NCI-H82 (cell line): ENCODE measurements around the gene LDB1.

Source experiments
- DNase-seq: peaks from one replicate; lab custom pipeline; 2025; lab: John Stamatoyannopoulos, UW

LDB1 gene, protein sequence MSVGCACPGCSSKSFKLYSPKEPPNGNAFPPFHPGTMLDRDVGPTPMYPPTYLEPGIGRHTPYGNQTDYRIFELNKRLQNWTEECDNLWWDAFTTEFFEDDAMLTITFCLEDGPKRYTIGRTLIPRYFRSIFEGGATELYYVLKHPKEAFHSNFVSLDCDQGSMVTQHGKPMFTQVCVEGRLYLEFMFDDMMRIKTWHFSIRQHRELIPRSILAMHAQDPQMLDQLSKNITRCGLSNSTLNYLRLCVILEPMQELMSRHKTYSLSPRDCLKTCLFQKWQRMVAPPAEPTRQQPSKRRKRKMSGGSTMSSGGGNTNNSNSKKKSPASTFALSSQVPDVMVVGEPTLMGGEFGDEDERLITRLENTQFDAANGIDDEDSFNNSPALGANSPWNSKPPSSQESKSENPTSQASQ

DNA sequence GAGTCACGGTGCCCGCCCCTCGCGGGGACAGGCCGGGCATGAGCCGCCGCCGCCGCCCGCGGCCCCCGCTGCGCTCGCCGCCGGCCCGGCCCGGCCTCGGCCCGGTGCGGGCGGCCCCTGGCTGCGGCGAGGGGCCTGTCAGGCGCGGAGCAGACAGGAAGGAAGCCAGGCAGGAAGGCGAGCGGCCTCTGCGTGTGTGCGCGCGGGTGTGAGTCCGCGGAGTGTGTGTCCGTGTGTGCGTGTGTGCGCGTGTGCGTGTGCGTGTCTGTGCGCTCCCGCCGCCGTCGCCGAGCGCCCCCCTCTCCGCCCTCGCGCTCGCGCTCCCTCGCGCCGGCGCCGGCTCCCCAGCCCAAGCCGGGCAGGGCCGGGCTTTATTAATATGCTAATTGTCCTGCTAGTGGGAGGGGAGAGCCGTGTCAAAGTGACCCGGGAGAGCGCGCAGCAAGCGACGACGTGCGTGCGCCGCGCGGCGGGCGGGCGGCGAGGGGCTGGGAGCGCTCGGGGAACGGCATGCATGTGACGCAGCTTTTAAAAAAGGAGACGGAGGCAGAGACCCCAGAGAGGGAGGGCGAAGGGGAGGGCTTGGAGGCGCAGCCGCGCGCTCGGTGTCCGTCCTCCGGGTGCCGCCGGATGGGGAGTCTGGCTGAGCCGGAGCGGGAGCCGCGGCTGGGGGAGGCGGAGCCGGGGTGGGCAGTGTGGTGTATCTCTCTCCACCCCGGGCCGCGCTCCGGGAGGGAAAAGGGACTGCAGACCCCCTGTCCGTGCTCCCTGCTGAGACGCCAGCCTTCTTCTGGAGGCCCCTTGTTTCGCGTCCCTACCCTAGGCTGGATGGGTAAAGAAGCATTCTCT lies at the start of gene LDB1:
LDB1 (minus strand) TSS at position 227 of the 849 bp plus-strand sequence. CDS start 258 bp downstream, outside the sequence.
- DNase-seq: peak; percentile 90

- no peak for DNase-seq
Observed at GRCh38 chr10:102167861-102168260, 47.7 kb upstream of the LDB1 start.

DNA sequence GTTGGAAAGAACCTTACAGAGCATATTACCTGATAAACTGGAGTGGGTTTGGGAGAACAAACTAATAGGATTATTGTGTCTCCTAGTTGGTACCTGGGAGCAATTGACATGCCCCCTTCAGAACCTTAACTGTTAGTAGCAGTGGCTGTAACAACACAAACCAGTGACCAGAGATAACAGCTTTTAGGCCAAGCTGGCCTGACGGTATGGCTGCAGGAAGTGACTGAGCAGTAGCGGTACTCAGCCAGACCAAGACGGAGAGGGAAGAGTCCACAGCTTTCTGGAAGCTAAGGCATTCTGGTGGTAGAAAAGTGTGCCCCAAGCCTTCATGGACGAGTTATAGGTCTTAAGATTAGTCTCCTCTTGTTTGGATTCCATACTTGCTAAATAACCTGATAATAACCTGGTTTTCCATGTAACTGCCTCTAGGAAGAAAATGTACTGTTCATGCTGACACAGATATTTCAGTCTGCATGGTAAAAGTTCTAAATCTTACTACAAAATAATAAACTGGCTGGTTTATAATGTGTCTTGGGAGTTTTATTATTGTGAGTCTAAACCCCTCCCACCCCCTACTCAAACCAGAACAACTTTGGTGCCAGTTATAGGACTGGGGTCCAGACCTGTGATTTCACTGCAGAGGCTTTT lies 43.3 kb upstream of the LDB1 start:
- no peak for DNase-seq

DNA sequence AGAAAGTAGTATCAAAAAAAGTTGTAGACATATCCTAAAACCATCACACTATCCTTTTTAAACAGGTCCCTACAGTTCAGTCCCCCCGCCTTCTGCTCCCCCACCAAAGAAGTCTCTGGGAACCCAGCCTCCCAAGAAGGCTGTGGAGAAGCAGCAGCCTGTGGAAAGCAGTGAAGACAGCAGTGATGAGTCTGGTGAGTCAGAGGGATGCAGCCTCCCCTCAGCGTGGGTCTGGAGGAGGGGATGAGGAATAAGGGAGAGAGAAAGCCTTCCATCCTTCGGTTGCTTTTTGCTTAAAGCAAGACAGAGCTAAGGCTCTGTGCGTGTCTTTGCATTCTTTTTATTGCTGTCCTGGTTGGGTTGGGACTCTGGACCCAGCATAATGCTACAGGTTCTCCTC lies 39.7 kb upstream of the LDB1 start:
- DNase-seq: no peak

GRCh38 chr10:102159051-102159597 lies 39.0 kb upstream of the LDB1 start:
- DNase-seq: no peak

- no peak for DNase-seq
Observed at GRCh38 chr10:102157224-102157623, 37.1 kb upstream of the LDB1 start.

- no peak for DNase-seq
Observed at GRCh38 chr10:102154466-102155116, 34.4 kb upstream of the LDB1 start.

- DNase-seq: no peak
Observed at GRCh38 chr10:102153093-102153620, 33.0 kb upstream of the LDB1 start.

DNA sequence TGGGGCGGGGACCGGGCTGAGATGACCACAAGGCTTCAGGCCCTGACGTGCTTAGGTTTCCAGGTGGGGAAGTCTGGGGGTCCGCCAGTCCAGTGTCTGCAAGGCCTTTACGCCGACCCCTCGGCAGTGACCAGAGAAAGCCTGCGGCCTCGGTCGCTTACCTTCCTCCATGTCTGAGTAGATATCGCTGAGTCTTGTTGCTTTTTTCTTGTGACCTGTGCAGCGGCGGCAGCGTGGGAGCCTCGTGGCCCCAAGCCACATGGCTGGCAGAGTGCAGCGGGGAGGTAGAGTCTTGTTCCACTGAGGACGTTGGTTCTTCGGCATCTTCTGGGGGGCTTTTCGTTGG lies 32.4 kb upstream of the LDB1 start:
- DNase-seq: peak; percentile 60

- DNase-seq: peak; percentile 99
Observed at GRCh38 chr10:102151774-102152544, 31.8 kb upstream of the LDB1 start, which contains the start of gene NOLC1. Gene NOLC1, plus strand, starts transcription at chr10:102152389. Its CDS starts 22 bp downstream, at chr10:102152411.

- DNase-seq: peak; percentile 53
Observed at GRCh38 chr10:102150970-102151773, 31.0 kb upstream of the LDB1 start.

GRCh38 chr10:102148275-102148674 lies 28.1 kb upstream of the LDB1 start:
- DNase-seq: no peak

GRCh38 chr10:102147561-102147960 lies 27.4 kb upstream of the LDB1 start:
- no peak for DNase-seq

GRCh38 chr10:102146971-102147428 lies 26.8 kb upstream of the LDB1 start:
- DNase-seq: no peak

DNA sequence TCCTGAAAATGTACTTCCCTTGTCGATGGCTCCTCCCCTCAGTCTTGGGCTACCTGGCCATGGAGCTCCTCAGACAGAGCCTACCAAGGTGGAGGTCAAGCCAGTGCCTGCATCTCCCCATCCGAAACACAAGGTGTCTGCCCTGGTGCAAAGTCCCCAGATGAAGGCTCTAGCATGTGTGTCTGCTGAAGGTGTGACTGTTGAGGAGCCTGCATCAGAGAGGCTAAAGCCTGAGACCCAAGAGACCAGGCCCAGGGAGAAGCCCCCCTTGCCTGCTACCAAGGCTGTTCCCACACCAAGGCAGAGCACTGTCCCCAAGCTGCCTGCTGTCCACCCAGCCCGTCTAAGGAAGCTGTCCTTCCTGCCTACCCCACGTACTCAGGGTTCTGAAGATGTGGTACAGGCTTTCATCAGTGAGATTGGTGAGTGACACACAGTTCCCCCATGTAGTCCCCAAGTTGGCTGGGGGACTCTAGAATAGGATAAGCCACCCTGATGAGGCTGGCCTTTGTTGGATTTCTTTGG lies 21.5 kb upstream of the LDB1 start:
- DNase-seq: no peak

DNA sequence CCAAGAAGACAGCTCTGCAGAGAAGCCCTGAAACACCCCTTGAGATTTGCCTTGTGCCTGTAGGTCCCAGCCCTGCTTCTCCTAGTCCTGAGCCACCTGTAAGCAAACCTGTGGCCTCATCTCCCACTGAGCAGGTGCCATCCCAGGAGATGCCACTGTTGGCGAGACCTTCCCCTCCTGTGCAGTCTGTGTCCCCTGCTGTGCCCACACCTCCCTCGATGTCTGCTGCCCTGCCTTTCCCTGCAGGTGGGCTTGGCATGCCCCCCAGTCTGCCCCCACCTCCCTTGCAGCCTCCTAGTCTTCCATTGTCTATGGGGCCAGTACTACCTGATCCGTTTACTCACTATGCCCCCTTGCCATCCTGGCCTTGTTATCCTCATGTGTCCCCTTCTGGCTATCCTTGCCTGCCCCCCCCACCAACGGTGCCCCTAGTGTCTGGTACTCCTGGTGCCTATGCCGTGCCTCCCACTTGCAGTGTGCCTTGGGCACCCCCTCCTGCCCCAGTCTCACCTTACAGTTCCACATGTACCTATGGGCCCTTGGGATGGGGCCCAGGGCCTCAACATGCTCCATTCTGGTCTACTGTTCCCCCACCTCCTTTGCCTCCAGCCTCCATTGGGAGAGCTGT lies 20.9 kb upstream of the LDB1 start:
- DNase-seq: no peak

DNA sequence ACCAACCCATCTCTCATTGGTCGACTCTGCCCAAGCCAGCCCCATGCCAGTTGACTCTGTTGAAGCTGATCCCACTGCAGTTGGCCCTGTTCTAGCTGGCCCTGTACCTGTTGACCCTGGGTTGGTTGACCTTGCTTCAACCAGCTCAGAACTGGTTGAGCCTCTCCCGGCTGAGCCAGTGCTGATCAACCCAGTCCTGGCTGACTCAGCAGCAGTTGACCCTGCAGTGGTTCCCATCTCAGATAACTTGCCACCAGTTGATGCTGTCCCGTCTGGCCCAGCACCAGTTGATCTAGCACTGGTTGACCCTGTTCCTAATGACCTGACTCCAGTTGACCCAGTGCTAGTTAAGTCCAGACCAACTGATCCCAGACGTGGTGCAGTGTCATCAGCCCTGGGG lies 20.1 kb upstream of the LDB1 start:
- no peak for DNase-seq

GRCh38 chr10:102139281-102140110 lies 19.3 kb upstream of the LDB1 start:
- DNase-seq: no peak
